Erythroblast (primary cell): ENCODE data around the gene KRTAP23-1.

Source experiments
- GATA1 ChIP-seq: IDR thresholded peaks from 2 replicates; pipeline ENCODE4 v1.6.1; 2011; ENCODE audit warnings: low read depth, mild to moderate bottlenecking, control low read depth, low read length, moderate library complexity
- POLR2A ChIP-seq: IDR thresholded peaks from 2 replicates; pipeline ENCODE4 v1.6.1; 2011; ENCODE audit warnings: mild to moderate bottlenecking, low read length

DNA sequence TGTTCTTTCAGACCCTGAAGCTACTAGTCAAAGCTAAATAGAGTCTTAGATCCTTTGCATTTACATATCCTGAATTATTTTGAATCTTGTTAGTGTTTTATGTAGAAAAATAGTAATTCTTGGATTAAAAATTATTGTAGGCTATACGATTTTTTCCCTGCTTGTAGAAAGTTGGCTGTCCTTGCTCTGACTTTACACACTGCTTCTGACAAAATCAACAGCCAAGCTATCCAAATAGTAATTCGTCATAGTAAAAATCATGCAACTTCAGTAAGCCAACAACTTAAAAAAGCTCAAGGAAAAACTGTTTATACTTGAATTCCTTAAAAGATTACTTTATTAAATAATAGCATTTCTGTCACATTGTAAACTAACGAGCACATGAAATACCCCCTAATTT, 7.5 kb upstream of the KRTAP23-1 start:
- TF ChIP-seq POLR2A = no peak
- TF ChIP-seq GATA1 = no peak
